GM19025 (cell line): ENCODE results near the gene LATS2.

ENCODE experiments used
- ATAC-seq: cut with Tn5 transposase; IDR thresholded peaks from one replicate; pipeline ENCODE4 v1.9.1; 2021; ENCODE audit warnings: mild to moderate bottlenecking, low read depth, moderate library complexity; ENCODE audit not compliant: unreplicated experiment

Gene LATS2

DNA sequence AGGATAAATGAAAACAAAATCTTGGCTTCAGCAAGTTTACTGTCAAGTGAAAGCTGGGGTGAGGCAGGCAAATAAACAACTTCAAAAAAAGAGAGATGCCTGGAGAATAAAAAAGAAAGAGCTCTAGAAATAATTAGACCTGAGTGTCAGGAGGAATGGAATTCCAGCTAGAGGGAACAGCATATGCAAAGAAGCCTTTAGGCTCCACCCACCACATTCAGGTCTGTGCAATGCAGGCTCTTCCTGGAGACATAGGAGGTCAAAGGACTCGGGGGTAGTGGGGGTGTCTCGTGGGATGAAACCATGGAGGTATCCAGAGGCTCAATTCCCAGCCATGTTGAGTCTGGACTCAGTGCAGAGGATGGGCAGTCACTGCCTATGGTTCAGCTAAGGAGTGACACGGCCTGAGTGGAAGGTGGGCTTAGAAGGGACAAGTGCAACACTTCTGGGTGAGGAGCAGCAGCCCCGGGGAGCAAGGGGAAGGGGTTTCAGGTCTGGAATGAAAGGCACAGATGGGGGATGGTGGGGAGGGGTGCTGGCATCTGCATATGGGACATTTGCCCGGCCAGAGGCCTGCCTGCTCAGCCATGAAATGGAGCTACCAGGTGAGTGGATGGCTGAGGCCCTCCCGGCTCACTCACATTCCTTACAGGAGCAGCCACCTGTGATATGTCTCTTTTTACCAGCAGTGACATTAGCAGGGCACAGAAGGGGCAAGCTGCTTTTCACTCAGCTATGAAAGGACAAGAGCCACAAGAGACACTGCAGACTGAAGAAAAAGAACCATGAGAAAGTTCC is 12.3 kb downstream of the LATS2 start:
- ATAC-seq: no peak

DNA sequence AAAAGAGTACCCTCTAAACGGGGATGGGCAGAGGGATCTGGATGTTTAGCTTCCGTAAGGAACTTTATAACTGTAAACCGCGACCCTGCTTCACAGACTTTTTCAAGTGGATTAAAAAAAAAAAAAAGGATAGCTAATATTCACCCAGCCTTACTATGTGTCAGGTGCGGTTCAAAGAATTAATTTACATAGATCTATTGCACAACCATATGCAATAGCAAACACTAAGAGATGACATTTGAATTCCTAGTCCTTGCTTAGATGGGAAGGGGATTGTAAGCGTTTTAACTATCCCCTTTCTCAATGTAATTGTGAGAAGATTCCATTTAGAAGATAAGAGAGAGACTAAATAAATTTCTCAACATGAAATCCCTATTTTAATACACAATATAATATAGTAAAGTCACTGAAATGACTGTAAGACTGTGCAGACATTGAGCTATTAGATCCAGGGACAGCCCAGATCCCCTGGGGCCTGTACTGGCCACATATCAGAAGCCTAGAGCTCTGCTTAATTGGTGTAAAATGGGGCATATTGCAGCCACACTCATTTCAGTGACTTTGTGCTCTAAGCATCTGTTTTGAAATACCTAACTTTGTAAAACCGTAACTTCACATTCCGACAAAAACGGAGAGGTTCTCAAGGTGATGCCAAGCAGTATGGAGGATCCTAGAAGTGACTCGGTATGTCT is 13.6 kb downstream of the LATS2 start:
- no peak for ATAC-seq

DNA sequence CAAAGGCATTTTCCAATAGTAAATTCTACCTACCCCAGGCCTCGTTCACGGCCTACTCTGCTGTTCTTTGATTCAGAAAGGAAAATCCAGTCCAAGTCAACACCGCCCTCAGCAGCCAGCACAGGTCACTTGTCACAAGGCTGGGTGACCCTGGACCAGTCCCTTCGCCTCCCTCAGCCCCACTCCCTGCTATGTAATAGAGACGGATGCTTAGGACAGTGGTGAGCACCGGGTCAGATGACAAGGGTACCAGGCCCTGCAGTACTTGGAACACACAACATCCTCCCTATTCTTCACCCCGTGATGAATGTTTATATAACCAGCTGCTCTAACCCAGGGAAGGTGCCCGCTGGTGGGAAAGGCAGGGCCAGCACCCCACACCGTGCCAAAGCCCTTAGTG is 14.3 kb downstream of the LATS2 start:
- no peak for ATAC-seq

DNA sequence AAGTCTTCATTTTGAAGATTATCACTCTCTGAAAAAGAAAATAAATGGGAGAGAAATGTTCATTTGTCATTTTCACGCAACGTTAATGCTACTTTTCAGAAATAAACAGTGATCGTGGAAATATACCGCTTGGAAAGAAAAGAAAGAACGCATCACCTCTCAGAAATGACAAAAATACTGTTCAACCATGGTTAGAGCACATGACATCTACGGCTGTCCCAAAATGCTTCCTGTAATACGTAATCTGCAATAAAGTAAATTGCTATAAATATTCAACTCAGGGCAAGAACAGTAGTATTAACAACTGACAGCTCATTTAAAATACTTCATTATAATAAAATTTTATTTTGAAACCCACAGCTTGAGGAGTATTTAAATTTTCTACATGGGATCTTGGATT is 15.2 kb downstream of the LATS2 start:
- no peak for ATAC-seq

DNA sequence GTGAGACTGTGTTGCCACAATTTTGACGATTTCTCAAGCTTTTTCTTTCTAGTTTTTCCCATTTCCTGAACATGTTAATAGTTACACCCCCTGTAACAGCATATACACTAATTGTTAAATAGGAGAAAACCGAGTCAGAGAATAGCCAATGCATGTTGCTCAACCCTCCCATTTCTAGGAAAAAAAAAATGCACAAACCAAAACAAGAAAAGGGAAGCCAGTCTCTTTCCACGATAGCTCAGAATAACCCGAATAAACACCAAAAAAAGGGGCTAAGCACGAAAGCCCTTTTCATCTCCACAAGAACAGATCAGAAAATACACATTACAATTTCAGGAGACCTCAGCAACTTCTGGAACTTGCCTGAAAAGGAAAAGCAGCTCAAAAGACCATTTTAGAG is 16.3 kb downstream of the LATS2 start:
- ATAC-seq: no peak

DNA sequence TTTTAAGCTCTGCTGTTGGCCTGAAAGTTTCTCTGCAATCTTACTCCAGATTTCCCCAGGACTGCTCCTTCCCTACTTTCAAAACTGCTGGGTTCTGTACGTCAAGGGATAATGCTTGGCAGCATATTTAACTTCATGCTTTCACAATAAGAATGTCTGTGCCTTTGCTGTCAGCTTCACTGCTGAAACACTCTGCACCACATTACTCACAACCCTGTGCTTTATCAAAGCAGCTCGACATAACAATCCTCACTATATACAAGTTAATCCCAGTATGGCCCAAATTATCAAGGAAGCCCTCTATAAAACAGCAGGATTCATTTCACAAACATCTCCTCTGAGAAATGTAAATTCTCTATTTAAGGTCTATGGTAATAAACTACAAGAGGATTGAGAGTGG is 17.5 kb downstream of the LATS2 start:
- no peak for ATAC-seq

DNA sequence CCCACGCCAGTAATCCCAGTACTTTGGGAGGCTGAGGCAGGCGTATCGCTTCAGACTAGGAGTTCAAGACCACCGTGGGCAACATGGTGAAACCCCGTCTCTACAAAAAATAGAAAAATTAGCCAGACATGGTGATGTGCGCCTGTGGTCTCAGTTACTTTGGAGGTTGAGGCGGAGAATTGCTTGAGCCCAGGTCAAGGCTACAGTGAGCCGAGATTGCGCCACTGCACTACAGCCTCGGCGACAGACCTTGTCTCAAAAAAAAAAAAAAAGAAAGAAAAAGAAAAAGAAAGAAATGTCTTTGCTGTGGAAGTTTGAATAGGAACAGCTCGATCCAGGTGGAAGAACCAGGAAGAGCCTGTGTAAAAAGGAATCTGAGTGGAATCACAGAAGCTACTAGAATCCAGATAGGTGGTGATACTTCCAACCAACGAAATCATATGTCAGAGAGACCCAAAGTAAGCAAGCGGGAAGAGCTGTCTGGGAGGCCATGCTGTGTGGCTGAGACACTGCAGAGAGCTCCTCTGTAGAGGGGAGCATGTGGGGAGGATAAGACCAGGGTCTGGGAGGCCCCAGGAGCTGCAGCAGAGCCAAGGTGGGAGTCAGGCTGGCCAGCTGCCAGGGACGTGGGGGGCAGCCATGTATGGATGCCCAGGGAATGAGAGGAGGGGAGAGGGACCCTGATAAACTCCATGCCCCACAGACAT is 21.1 kb downstream of the LATS2 start:
- no peak for ATAC-seq

DNA sequence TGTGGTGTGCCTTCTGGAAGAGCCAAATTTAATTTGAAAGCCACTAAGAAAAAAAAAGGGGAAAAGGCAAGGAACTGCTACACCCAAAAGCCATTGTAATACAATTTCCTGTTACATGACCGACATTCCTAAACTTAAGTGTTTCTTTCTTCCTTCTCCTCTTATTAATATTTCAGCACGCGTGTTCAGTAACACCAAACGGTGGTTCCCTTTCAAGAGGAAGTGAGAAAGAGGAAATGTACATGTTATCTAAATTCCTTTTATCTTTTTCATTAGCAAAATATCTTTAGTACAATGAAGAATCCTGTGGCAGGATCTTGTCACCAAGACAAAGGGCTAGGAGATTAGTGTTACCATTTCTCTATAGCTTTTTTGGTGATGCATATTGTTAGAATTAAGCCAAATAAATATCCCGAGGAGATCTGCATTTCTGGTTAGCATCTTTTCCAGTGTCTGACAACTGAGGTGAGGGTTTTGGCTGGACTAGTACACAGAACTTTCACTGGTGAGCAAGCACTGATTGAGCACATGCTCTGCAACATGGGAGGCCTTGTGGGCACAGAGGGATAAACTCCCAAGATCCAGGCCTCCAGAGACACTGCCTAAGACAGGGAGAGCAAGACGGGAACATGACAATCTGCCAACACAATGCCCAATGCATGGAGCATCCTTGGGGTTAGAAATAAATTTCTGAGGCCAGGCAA is 22.1 kb downstream of the LATS2 start:
- no peak for ATAC-seq

DNA sequence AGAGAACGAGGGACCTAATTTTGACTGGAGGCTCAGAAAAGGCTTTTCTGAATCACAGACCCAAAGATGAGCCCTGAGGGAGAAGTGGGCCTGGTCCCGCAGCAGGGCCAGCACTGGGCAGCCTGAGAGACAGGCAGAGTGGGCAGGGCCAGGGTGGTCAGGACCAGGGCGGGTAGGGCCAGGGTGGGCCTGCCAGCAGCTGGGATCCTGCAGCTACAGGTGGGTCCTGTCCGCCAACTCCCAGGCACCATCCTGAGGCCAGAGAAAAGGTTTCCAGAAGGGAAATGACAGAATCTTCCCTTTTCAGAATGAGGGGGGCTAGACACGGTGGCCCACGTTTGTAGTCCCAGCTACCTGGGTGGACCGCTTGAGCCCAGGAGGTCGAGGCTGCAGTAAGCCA is 23.7 kb downstream of the LATS2 start:
- no peak for ATAC-seq

DNA sequence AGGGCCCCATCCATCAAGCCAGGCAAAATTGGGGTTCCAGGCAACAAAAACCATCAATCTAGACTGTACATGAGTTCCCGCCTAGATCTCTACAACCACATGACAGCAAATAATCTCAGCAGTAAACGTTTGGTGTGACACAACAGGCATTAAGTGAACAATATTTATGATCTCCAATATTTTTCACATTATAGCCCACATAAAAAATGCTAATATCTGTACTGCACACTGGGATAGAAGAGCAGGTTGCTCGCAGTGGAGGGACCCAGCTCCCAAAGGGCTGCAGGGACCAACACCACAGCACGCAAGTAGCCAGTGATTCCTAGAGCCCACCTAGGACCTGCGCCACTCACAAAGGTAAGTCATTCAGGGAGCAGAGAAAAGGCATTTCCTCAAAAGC is 25.9 kb downstream of the LATS2 start:
- ATAC-seq: no peak

DNA sequence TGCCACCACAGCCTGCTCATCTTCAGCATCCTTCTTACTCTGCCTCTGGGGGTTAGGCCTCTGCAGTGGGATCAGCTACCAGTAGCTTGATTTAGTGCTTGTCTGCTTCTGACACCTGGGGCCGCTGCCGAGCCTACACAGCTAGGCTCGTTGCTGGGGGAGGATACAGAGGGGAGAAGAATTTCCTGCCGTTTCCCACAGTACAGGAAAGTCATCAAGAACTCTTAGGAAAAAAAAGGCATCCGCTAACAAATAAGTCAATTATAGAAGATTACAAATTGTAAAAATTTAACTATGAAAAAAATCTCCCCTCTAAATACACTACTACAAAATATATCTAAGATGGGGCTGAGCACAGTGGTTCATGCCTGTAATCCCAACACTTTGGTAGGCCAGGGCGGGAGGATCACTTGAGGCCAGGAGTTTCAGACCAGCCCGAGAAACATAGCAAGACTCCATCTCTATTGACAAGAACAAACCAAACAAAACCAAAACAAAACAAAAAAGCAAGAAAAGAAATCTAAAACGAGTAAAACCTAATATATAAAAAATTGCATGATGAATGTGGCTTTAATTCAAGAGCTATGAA is 26.7 kb downstream of the LATS2 start:
- ATAC-seq: no peak

DNA sequence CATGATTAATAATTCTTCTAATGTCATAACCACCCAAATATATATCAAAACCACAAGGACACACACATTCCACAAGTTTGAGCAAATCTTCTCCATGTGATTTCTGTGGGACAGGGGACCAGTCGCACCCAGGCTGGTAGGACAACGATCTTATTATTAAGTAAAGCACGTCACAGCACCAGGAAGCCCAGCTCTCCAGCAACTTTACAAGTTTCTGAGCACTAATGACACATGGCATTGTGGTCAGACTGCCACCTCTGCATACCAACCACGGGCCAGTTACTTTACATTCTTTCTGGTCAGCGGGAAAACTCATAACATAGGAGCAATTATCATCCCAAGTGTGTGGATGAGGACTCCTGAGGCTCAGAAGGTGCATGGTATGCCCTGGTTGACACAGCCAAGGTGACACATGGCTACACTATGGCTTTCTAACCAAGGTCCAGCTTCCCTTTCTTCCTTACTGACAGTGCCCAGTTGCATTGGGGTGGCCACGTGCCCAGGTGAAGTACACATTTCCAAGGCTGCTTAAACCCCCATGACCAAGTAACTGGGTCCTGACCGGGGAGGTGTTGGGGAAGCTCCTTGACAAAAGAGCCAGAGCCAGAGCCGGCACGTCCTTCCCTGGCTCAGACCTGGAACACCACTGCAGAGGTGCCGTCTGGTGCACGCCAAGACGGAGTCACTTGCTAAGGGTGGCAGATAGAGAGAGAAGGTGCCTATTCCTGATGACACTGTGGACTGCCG is 27.4 kb downstream of the LATS2 start:
- no peak for ATAC-seq

DNA sequence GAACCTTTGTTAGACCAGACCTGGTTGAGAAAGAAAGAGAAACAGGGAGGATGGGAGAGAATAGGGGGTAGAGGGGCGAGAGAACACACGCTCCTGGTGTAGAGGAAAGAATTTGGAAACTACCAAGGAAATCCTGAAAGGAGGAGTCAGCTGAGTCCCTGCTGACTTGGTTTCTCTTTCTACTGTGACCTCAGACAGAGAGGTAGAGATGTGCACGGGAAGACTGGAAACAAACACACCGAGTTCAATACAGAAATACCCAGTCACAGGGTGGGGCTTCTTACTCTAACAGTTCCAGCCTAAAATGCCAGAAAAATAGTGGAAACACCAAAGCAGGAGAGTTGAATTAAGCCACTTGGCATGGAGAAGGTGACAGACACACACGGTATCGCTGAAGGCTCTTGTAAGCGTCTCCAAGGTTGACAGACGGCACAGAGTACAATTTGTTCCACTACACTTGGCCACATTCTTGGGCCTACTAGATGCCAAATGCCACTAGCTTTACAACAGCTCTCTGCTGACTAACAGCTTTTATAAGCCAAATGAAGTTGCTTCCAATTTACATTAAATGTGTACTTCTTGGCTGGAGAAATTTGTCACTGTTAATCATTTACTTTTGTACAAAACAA is 28.1 kb downstream of the LATS2 start:
- ATAC-seq: no peak

DNA sequence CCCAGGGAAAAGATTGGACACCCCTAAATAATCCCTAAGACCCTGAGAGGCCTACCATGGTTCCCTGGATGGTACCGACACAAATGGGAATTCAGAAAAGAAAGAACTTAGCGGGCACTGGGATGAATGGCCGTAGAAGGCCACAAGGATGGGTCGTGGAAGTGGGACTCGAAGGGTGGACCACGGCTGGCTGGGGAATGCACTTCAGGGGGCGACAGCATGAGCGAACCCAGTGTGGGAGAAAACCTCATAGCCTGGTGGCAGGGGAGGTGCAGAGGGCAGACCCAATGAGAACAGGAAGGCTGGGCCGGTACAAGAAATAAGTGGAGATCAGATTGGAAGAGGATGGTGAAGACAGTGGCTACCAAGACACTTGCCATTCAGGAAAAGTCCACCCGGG is 28.7 kb downstream of the LATS2 start:
- no peak for ATAC-seq

DNA sequence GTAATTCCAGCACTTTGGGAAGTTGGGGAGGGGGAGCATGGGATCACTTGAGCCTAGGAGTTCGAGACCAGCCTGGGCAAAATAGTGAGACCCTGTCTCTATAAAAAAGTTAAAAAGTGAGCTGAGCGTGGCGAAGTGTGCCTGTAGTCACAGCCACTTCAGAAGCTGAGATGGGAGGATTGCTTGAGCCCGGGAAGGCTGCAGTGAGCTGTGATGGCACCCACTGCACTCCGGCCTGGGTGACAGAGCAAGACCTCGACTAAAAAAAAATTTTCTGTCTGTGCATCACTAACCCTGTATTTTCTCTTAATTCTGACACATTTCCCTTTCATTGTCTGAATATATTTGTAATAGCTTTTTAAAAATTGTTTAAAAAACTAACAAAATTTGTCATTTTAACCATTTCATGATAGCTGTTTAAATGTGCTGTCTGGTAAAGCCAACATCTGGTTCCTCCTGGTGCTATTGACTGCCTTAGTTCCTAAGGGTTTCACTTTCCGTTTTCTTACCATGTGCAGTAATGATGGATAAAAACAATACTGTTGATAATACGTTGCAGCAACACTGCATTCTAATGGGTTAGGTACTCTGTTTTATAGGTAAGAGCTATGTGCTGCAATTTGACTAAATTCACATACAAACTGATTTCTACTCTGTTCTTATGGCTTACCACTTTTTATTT is 29.7 kb downstream of the LATS2 start:
- ATAC-seq: no peak

DNA sequence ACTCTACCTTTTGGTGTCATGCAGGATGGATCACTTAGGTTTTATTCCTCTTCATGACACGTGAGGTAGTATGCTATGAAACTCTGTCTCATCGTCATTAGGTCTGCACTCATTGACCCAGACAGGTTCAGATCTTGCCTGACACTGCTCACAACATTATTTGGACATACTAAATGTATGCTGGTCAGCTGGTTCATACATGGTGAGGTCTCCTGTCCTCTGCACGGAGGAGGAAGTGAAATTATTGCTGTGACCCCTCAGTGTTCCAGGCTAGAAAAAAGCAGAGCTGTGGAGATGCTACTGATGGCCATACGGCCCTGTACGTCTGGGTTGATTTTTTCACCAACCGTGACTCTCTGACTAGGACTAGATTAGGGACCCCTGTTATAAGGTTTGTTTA is 35.8 kb downstream of the LATS2 start:
- no peak for ATAC-seq

DNA sequence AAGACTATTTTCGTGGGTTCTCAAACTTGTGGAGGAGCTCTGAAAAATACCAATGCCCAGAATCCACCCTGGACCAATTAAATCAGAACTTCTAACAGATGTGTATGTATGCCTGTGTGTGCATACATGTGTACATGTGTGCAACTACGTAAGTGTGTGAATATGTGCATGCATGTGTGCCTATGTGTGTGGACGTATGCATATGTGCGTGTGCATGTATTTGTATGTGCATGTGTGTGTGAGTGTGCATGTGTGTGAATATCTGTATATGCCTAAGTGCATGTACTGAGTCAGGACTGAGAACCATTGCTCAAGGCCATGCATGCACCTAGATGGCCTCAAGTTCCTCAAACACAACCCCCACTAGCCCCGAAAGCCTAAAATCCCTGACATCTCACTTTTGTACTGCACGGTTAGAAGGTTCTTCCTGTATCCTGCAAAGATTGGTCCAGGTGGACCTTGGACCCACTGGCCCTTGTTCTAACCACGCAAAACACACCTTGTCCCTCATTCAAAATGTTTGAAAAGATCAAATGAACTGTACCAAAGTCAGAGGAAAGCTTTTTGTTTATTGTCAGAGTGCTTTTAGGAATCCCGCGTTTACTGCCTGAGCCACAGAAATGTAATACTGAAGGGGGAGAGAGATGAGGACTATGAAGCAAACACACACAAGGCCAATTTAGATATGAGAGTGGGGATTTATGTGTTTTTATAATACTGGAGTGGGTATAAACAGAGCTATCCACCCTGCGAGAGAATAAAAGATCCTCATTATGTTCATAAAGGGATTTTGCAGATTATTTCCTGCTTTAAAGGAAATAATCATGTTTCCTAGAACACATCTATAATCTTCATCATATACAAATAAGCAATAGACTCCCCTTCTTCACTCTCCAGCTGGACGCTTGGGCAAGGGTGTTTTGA is 39.1 kb downstream of the LATS2 start:
- ATAC-seq: no peak

DNA sequence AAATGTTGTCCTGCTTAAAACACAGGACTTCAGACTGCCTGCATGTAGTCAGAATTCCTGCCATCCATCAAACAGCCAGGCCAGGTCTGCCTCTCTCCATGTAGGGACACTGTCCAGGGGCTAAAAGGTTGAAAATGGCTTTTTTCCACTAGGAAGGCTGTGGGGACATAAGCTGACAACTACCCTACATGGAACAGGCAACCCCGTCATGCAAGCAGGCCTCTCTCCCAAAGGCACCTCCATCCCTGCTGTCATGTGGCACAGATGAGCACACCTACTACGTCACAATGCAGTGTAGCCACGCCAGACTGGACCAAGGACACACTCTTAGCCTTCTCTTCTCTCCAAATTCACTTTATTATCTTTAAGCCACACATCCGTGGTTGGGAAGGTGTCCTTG is 40.8 kb downstream of the LATS2 start:
- ATAC-seq: no peak
